Stromal cell of bone marrow (primary cell): ENCODE measurements around the gene CTSZ.
"Not testable (repeated sequence)": the region's sequence is repeated elsewhere in the genome, so short reads cannot be mapped to it uniquely, and the experiment has no call there.

Source experiments
- DNase-seq: peaks from one replicate; pipeline ENCODE4 v3.0.0-alpha.2; 2012; ENCODE audit warnings: low read depth

Gene CTSZ

DNA sequence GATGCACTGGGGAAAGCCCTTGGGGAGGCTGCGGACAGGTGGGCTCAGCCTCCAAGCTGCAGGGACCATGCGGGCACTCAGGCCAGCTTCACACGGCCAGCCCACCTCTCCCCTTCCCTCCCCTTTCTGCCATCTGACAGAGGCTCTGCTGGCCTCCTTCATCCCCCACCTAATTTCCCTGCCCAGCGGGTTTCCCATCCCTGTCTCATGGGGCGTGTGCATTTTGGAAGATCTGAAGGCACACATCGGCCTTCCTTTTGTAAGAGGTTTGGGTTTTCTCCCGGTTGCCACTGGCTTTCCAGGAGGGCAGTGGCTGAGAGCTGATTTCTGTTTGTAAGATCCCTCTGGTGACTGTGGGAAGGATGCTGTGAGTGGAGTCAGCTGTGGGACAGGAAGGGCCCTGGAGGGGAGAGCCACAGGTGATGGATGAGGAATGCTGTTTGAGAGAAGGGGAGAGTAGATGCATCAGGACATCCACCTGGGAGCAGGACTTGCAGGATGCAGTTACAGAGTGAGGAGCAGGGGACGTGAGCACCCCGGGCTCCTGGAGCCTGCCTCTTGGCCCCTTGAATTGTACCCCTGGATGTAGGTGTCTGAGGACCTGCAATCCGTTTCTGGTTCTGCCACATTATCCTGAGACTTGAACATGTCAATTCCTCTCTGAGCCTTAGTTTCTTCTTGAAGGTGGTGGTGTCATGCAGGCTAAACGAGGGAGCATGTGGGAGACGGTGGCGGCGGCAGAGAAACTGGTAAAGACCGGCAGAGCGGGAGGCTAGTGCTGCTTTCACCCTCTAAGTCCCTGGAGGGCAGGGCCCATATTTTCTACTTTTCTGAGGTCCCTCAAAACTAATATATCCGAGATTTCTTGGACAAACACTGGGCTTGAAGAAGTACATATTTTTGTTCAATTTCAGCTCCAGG is 6.2 kb upstream of the CTSZ start:
- no peak for DNase-seq

DNA sequence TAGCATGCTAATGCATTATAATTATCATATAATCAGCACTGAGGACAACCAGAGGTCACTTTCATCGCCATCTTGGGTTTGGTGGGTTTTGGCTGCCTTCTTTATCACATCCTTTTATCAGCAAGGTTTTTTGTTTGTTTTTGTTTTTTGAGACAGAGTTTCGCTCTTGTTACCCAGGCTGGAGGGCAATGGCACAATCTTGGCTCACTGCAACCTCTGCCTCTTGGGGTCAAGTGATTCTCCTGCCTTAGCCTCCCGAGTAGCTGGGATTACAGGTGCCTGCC is 4.8 kb upstream of the CTSZ start:
- not testable (repeated sequence) for DNase-seq

GRCh38 chr20:59010995-59011873 is 4.2 kb upstream of the CTSZ start:
- peak; percentile 82 for DNase-seq

GRCh38 chr20:59010321-59010994 is 3.4 kb upstream of the CTSZ start:
- no peak for DNase-seq

GRCh38 chr20:59008715-59009336 is 1.8 kb upstream of the CTSZ start:
- no peak for DNase-seq

DNA sequence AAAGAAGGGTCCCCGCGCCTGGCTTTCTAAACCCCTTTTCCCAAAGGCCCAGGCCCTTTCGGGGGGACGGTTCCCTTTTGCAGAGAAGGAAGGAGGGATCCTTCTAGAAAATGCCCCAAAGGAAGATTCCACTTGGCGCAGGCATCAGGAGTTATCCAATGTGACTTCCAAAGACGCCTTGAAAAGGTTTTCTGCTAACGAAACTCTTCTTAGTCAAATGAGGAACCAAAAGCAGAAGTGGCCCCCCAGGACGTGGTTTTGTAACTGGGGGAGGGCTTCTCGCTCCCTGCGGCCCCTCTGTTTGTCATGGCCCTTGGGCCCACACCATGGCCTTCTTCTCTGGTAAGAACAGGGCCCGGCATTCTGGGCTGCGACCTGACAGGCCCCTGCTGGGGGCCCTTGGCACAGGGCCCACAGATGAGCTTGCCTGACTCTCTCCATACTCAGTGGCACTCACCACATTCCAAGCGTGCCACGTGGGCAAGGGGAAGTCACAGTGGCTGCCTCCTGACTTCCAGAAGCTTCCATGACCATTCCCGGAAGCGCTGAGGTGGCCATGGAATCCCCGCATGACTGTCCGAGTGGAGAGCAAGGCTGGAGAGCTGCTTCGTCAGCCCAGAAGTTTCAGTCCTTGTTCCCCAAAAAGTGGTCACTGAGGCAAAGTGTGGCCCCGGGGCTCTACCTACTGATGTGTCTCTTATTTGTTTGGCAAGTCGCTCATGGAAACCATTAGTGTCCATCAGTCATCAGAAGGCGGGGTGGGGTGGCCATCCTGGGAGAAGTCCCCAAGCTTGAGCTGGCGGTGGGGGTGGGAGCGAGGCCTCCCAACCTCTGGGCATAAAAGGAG is 834 bp upstream of the CTSZ start:
- DNase-seq, result no peak

DNA sequence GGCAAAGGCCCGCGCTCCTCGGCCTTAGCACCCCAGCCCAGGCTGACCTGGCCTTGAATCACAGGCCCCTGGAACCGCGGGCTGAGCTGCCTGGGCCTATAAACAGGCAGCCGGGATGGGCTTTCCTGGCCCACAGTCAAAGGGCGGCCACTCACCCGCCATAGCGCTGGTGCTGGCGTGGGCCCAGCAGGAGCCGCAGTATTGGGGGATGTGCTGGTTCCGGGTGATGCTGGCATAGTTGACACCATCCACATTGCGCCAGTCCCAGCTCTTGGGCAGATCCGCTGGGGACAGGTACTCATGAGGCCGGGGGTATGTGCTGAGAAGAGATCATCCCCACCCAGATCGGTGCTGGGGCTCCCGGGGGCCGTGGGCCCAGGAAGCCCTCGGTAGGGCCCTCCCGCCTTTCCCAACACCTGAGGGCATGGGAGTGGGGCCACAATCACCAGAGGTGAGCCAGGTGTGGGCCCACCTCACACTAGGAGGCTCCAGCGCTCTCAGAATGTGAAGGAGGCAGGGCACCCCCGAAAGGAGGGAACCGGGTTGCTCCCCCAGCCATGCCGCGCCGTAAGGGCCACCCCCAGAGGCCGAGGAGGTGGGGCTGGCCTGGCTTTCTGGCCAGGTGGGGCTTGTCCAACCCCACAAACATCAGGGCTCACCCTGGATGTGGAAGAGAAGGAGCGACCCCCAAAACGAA is 739 bp downstream of the CTSZ start:
- no peak for DNase-seq

GRCh38 chr20:59005523-59006166 is 1.4 kb downstream of the CTSZ start:
- no peak for DNase-seq

GRCh38 chr20:59004763-59005522 is 2.1 kb downstream of the CTSZ start:
- no peak for DNase-seq

DNA sequence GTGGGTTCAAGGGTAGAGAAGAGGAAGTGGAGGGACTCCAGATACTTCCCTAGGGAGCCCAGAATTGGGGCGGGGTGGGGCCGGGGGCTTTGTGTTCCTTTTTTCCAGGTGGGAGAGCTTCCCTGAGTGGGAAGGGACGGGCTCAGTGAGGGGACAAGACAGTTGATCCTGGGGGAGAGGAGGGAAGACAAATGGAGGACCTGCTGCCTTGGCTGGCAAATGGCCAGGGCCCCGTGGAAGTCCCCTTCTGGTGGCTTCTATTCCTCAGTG is 2.6 kb downstream of the CTSZ start:
- no peak for DNase-seq

GRCh38 chr20:59003836-59004492 is 3.1 kb downstream of the CTSZ start:
- no peak for DNase-seq

DNA sequence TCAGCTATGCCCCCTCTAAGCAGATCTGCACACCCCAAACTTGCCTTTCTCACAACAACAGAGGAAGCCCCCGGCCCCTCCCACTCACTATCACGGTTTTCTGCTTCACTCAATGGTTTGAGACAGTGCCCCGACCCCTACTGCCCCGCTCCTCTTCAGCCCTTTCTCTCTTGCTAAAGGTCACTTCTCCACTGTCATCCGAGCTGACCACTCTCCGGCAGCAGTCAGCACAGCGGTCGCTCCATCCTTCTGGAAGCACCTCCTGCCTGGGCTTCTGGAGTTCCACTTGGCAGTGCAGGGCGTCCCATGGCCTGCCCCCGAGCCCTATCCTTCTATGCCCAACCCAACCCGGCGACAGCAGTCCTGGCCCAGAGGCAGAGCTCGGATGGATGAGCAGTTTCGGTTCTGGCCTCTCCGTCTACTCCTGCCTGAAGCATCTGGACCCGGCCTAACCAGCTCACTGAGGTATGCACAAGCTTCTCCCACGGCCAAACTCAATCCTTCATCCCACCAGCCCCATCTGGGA is 4.1 kb downstream of the CTSZ start:
- no peak for DNase-seq

- DNase-seq, result no peak
Measured at GRCh38 chr20:59002388-59002787, 4.7 kb downstream of the CTSZ start.

DNA sequence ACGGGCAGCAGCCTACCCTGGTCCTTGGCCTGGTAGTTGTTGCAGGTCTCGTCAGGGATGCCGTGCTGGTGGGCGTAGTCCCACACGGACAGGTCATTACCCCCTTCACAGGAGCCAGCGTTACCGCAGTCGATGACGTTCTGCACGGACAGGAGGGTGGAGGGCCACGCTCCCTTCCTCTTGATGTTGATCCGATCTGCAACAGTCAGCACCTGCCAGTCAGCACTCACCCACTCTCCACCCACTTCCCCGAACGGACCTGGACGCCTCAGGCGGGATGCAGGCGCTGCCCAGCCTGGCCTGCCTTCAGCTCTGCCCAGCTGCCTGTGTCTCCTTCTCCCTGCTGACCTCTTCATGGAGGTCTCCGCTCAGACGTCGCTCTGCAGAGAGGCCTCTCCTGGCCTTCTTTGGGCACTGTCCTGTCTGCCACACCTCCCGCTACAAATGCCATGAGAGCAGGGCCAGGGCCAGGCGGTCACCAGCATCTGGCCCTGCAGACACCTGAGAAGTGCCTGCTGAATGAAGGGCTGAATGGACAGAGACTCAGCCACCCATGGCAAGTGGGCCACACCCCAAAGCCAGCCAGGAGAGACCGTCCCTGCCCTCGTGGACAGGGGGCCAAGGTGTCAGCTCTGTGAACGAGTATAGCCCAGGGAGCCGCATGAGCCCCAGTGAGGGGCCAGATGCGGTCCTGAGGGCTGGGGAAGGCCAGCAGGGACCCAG is 5.4 kb downstream of the CTSZ start:
- no peak for DNase-seq

- no peak for DNase-seq
Measured at GRCh38 chr20:59001068-59001448, 6.0 kb downstream of the CTSZ start.

DNA sequence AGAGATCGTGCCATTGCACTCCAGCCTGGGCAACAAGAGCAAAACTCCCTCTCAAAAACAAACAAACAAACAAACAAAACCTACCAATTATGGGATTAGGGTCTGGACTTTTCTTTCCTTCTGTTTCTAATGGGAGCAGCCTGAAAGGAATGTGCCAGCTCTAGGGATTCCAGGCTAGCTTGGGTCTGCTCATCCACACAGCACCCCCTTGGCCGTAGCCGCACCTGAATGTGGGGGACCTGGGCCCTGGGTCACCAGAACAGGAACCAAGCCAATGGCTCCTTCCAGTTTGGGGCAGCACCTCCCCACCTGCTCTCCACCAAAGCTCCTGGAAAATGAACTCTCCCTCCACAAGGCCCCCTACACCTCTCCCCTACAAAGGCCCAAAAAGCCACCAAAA is 6.7 kb downstream of the CTSZ start:
- no peak for DNase-seq

DNA sequence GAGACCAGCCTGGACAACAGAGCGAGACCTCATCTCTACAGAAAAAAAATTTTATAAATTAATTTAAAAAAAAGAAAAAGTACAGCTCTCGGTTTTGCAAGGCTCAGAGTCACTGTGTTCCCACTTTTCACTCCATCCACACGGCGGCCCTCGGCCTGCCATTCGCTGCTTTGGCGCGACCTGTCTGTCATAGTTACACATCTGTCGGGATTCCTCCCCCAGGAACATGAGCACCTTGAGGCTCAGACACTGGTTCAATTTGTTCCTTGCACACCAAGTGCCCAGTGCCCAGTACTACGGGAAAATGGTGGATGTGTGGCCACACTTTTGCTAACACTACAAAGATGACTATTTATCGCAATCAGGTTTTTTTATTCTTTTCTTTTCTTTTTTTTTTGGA is 8.4 kb downstream of the CTSZ start:
- DNase-seq, result no peak

DNA sequence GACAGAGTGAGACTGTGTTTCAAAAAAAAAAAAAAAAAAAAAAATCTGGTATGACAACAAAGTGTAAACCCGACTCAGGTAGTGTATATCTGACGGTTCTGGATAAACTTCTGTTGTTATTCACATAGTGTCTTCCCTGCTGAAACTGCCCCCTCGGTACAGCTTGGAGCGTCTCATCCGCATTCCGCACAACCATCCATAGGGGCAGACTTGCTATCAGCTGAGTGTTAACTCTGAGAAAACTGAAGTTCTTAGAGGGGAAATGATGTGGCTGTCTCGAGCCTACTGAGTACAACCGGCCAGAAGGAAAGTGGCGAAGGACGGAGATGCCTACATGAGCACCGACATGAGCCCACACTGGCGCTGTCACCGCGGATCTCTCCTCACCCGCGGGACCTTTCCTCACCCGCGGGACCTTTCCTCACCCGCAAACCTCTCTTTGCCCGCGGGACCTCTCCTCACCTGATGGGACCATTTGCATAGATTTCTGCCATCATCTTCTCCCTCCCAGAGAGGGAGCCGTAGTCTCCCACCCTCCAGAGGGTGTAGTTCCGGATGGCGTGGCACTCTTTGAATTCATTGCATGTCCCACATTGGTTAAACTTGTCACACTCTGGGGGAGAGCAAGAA is 9.8 kb downstream of the CTSZ start:
- no peak for DNase-seq
